A172 (cell line): ENCODE data around the gene TACC2. TPM values are rescaled to one million over a fixed set of nuclear protein-coding genes. Genes with fewer than 3 reads are reported as not detected.

ENCODE experiments used
- DNase-seq: peaks from one replicate; pipeline ENCODE4 v3.0.0-alpha.2; 2015; ENCODE audit warnings: low spot score
- total RNA-seq: library from RNA; depleted of rRNA; stranded (reverse); fragments of >200 nt; shearing (Covaris generic); gene quantifications from 2 replicates; pipeline ENCODE4 v1.2.3, GENCODE V29; 2014

TACC2 gene
- total RNA-seq, 1 experiment from 2014 or later, result 8.5 TPM

DNA sequence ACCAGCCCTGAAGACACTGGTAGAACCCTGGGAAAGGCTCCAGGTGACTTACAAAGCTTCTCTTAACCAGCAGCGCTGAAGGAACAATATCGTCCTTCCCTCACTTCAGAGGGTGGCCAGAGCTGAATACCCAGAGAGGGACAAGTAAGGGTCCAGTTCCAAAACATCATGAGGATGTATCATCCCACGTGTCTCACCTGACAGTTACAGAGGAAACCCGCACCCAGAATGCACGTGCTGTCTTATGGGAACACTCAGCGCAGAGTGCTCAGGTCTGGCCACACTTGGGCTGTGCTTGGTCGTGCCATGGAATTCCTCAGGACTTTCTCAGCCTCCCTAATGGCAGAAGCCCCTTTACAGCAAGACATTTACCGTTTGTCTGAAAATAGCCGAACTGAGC, 235.2 kb downstream of the TACC2 start:
- no peak for DNase-seq

DNA sequence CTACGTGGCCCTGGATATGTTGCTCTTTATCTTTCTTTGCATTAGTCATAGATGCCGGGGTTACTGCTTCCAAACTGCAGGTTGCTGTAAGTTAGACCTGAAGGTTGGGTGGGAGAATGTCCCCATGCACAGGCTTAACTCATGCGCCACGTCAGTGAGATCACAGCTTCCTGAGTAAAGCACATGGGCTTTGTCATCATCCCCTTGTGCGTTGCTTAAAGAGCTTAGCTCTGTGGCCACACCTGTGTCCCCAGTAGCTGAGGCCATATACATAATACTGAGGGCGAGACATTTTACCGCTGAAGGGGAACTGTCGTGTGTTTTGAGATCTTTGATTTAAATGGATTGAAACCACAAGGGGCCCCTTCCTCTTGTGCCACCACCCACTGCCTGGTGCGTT, 236.4 kb downstream of the TACC2 start:
- DNase-seq, result no peak

DNA sequence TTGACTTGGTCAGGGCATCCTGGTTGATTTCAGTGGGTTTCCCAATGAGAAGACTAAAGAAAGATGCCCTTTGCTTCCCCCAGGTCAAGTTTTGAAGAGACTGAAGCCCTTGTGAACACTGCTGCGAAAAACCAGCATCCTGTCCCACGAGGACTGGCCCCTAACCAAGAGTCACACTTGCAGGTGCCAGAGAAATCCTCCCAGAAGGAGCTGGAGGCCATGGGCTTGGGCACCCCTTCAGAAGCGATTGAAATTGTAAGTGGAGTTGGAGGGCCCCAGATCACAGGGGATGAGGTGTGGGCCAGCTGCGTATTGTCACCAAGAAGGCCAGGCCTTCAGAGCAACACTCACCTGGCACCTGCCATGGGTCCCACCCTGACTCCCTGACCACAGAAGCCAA, 238.8 kb downstream of the TACC2 start:
- no peak for DNase-seq

DNA sequence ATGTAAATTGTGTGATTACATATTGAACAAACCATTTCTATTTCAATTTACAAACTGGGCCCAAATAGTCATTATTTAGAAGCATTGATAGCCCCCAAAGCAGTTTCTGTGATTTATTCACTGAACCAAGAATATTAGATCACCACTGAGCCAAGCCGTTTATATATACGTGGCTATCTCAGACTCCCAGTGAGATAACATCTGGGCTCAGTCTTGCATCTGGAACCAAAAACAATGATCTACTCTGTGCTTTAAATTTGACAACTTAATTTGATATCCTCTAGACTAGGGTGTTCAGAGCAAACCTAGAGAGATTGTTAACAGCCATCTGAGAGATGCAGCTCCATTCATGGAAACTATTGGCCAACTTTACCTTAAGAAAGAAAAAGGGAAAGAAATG, 240.7 kb downstream of the TACC2 start:
- DNase-seq, result no peak

DNA sequence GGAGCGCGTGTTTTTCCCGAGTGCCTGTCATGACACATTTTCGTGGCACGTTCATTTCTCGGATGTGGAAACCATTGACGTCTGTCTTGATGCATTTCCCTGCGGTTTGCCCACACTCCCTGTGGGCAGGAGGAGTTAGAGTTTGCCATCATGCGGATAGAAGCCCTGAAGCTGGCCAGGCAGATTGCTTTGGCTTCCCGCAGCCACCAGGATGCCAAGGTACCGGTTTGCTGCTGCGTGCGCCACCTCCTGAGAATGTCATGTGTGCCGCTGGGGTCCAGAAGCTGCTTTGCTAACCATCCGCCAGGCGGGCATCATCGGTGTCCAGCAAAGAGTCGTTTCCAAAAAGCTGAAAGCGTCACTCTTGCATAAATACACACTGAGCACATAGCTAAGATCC, 241.3 kb downstream of the TACC2 start:
- DNase-seq, result no peak

DNA sequence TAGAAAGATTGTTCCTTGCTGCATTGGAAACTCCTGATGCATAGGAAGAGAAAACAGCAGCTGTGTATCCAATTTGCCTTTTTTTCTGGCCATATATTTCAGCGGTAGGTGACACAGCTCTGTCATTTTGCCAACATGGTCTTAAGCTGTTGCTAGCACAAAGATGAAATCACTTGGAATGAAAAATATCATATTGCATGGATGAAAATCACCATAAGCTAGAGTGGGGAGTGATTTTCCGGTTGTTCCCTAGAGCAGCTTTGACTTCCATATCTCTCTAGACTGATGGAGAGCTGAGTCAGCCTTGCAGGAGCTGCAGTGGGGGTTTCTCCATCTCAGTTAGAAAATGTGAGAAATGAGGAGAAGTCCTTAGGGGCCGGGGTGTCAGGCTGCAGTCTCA, 243.8 kb downstream of the TACC2 start:
- DNase-seq, result no peak

DNA sequence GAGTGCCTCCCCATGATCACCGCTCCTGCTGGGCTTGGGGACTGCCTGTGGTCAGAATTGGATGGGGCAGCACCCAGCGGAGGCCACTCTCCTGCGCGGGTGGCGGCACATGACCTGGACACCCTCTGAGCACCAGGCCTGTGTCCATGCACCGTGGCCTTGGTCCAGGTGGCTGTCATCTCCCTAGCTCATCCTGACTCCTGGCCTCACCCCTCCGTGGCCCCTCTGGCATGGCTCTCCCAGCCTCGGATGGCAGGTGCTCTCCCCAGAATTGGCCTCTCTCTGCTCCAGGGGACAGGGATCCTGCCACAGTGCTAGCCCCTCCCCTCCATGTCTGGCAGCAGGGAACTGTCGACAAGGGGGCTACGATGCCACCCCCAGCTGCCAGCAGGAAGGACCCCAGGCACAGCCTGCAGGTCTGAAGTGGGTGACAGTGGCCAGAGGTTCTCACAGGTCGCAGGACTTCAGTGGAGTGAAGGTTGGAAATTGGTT, 244.9 kb downstream of the TACC2 start:
- no peak for DNase-seq

DNA sequence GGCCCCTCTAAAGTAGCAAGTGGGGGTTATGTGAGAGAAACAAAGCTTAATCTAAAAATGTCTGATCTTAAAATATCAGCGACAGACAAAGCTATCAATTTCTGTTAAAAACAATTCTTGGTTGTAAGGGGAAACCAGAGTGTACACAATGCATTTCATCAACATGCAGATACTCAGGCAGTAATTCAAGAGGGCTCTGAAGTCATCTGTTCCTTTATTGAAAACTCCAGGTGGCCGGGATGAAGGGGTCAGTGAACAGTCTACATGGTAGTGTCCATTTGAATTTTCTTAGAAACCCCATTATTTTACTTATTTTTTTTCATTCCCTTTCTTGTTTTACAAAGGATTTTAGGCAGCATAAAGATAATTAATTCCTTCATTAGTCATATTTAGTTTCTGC, 245.5 kb downstream of the TACC2 start:
- no peak for DNase-seq

DNA sequence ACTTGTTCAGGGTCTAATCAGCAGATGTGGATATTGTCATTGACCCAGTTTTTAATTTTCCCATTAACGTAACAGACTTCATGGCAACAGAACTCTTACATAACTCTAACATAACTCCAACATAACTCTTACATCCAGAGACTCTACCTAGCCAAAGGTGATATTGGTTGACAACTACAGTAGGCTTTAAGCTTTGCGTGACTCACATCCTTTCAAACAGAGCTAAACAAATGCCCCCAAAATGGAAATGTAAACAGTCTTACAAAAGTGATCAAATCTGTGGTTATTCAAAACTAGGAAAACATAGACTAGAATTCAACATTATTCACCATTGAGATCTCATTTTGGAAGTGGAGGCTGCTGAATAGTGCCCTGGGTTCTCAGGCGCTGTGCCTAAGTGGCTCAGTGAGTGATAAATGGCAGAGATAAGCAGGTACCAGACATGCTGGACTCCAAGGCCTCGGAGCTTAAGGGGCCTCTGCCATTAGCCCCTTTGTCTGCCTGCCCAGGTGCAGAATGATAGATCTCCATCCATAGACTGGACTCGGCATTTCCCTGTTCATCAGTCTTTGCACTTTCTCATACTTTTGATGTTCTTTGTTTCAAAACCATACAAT, 247.8 kb downstream of the TACC2 start:
- DNase-seq, result no peak

DNA sequence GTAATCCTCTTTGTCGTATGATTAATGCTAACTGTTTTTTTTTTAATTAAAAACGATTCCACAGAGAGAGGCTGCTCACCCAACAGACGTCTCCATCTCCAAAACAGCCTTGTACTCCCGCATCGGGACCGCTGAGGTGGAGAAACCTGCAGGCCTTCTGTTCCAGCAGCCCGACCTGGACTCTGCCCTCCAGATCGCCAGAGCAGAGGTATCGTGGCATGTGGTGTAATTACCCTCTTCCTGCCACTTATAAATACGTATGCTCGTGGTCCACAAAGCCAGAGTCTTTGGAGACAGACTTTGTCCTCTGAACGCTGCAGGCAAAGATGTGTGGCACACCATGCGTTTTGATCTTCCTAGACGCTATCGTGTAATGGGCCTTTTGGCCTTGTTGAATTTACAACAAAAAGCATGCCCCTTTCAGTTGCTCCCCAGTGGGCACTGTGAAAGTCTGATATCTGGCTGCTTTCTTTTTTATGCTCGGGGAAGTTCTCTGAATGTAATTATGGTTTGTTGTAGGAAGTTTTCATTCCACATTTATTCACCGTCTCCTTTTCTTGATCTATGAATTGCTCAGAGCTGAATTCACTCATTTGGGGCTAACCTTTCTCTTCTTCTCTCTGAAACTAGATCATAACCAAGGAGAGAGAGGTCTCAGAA, 248.5 kb downstream of the TACC2 start:
- DNase-seq, result no peak

DNA sequence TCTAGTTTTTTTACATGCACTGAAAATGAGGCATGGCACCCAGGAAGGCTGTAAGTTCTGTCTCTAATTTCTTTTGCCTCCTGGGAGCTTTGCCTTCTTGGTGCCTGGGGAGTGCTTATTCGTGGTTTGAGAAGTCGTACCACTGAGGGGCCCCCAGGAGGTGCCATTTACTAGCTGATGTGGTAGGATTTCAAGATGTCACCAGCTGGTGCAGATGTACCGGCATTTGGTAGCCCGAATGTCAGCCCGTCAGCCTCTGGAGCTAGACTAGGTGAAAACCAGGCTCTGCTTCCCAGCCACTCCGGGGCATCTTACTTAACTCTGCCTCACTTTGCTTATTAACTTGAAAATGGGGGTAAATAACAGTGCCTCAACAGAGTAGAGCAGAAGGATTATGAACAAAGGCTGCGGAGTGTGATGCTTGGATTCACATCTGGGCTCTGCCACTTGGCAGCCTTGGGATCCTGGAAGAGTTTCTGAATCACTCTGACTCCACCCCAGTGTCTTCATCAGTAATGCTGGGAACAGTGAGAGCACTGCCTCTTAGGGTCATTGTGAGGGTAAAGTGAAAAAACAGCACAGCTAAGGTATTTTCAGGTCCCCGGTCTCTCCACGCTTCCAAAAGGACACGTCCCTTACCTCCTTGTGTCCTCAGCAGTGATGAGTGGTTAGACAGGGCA, 250.8 kb downstream of the TACC2 start:
- DNase-seq, result no peak

DNA sequence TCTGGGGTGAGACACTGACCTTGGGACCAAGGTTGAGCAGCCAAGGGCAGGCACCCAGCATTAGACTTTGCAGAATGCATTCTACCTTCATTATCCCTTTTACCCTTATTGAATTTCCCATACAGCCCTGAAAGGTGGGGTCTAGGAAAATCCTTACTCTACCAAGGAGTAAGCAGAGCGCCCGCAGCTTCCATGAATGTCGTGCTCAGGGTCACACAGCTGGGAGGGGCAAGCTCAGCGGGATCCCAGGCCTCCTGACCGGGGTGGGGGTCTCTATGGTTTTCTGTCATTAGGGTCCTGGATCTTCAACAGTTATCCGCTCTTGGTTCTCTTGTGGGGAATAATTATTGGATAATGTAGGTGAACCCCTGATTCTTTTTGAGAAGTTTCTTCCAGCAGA, 251.4 kb downstream of the TACC2 start:
- no peak for DNase-seq

DNA sequence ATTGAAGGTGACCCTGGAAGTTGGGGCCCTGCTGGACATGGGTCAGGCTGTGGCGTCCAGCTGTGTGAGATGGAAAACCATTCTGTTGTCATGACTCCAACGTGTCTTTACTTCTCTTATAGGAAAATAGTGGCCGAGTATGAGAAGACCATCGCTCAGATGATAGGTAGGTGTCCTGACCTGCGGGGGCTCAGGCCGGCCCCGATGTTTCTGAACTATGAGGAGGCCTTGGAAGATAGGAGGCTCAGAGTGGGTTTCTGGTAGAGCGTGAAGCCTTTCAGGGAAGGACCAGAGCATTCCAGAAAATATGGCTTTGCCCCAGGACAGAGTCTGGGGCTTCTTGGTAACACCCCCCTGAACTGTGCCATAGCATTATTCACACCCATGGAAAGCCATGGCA, 252.9 kb downstream of the TACC2 start:
- no peak for DNase-seq

DNA sequence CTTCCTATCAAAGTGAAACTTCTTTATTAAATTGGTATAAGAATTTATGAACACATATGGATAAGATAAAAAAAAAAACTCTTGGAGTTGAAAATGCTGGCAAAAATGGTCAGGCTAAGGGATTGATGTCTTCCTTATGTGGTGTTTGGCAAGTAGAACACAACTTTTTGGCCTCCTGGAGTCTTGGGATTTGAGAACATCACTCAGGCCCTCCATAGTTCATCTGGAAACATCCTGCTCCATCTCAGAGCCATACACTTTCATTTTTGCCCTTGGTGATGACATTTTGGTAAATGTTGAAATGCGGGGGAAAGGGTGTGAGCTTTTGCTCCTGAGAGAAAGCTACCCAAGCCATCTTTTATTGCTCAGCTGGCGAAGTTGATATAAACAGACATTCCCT, 254.6 kb downstream of the TACC2 start:
- DNase-seq, result no peak

DNA sequence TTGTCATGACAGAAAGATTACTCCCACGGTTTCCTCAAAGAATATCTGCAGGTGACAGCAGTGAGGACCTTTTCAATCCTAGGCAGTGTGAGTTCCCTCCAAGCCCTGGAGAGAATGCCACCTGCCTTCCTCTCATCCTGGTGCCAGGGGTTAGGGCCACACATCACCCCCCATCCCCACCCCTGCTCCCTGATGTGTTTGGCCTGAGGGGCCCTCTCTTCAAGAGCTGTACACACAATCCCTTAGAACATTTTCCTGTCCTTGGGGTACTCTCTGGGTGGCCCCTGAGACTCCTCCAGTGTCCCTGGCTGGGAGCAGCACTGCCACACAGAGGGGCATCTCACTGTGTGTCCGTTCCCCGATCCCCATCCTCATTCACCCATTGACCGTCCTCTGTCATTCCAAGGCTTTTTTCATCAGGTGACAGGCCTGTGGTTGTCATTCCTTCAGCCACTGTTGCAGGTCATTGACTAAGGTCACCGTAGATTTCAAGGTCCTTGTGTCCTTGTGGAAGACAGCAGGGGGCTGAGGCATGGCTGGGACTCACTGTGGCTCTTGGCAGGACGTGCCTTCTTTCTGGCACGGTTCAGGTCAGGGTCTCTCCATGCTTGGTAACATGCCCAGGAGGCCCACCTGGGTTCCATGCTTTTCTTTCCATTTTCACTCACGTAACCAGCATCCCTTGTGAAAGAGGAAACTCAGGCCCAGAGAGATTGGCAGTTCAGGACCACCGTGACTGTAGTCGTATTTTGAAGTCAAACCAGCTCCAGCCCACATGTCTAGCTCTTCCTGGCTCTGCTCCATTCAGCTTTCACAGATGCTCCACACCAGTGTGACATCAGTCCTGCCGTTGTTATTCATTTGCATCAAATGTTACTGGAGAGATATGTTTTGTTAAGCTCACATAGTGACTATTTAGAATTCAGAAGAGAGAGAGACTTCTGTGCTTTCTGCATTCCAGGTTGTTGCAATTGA, 255.3 kb downstream of the TACC2 start:
- no peak for DNase-seq

DNA sequence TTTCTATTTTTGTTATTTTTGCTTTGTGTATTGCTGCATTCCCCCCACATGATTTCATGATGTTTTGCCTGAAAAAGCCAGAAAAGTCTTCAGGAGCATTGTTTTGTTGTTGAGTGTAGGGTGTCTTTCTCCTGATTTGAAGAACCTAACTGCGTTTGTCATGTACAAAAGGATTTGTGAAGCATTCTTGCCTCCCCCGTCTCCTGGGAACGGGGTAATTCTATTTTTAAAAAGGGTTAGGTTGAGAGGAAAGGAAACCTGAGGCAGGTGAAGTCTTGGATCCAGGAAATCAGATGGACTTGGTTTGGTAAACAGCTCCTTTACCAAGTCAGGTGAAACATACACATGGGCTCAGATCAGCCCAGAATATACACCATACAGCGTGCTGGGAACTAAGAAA, 256.2 kb downstream of the TACC2 start:
- no peak for DNase-seq

DNA sequence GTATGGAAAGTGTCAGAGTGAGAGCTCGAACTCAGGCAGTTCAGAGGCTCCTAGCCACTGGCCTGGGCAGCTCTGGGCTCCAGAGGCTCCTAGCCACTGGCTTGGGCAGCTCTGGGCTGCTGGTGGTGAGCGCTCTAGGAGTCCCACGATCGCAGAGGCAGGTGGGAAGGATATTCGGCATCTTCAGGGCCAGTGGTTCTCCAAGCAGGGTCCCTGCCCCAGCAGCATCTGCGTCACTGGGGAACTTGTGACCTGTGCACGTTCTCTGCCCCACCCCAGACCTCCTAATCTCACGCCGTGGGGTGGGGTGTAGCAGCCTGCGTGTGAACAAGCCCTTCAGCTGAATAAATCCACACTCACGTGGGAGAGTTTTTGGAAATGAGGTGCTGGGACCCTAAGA, 256.9 kb downstream of the TACC2 start:
- DNase-seq, result no peak

DNA sequence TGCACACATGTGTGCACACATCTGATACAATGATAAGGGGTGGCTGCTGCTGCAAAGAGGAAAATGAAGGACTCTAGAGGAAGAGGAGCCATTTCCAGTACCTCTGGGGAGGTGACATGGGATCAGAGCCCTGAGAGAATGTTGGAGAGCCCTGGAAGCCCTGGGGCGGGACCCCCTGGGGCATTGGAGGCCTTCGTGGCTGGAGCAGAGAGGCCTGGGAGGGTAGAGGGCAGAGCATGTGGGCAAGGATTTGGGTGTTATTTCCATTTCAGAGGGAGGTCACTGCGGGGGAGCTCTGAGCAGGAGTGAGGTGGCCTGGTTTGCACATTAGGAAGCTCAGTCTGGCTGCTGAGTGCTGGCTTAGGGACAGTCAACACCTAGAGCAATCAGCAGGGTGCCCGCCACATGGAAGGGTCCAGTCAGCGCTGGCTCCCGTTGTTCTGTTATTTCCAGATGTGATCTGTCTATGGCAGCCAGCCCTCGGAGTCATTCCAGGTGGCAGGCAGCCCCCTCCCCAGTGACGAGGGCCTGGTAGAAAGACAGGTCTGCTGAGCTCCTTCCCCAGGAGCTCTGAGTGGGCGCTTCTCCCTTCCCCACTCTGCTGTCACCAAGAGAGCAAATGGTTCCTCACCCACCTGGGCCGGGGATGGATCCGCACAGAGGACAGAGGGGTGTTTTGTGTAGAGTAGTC, 258.0 kb downstream of the TACC2 start:
- no peak for DNase-seq

DNA sequence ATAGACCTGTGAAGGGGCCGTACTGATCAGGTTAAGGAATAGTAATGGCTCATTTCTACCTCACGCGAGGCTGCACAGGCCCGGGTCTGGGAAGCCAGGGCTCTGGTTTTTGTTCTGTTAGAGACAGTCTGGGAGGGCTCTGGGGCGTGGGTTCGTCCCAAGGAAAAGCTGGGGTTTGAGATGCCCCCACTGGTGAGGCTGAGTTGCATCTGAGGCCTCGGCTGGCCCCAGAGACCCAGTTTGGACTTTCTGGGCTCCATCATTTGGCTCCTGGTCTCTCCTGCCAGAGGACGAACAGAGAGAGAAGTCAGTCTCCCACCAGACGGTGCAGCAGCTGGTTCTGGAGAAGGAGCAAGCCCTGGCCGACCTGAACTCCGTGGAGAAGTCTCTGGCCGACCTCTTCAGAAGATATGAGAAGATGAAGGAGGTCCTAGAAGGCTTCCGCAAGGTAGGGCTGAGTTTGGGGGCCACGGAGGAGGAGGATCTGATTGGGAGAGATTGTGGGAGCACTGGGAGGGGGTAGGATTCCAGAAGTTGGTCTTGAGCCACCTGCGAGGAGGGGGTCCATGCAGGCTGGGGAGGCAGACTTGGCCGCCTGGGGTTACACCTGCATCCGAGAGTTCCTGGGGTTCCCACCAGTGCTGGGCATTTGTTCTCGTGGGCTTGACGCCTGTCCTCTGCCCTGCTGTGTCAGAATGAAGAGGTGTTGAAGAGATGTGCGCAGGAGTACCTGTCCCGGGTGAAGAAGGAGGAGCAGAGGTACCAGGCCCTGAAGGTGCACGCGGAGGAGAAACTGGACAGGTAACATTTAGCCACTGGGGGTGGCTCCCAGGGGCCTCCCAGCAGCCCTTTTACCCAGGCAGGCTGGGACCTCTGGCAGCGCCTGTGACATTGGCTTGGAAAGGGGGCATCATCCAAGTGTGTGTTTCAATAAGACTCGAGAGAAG, 259.7 kb downstream of the TACC2 start:
- DNase-seq, result no peak

DNA sequence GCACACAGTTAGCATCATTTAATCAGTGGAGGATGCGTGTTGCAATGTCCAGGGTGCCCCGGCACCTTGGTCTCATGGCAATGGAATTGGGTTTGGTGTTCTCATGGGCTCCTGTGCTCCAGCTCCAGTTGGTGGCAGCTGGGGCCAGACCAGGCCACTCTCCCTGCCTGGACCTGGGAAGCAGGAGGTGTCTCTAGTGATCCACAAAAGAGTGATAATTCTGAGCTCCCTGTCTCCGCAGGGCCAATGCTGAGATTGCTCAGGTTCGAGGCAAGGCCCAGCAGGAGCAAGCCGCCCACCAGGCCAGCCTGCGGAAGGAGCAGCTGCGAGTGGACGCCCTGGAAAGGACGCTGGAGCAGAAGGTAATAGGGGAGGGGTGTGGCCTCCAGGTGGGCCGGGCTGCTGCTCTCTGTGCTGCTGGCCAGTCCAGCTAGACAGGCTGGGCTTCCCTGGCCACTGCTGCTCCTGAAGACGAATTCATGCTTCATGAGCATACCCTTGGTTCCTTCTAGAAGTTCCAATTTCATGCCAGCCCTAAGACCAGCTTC, 260.4 kb downstream of the TACC2 start:
- no peak for DNase-seq
